Hepatocyte (in vitro differentiated cells): ENCODE measurements around the gene TPPP.

Experiments used
- EZH2 ChIP-seq: fragments of 200-600 bp; sonication (generic); IDR thresholded peaks from 2 replicates; pipeline ENCODE4 v1.6.1; 2016; ENCODE audit warnings: antibody characterized with exemption, mild to moderate bottlenecking, borderline replicate concordance
- EZH2phosphoT487 ChIP-seq: fragments of 200-600 bp; sonication (generic); IDR thresholded peaks from one replicate; pipeline ENCODE4 v1.6.1; 2018; ENCODE audit warnings: antibody characterized with exemption, mild to moderate bottlenecking, low read depth, moderate library complexity; ENCODE audit not compliant: unreplicated experiment, severe bottlenecking
- TF ChIP-seq, protein P1 (sequence below): fragments of 200-600 bp; sonication (generic); IDR thresholded peaks from 2 replicates; pipeline ENCODE4 v1.5.1; 2016; ENCODE audit warnings: antibody characterized with exemption, mild to moderate bottlenecking; ENCODE audit not compliant: poor library complexity

DNA sequence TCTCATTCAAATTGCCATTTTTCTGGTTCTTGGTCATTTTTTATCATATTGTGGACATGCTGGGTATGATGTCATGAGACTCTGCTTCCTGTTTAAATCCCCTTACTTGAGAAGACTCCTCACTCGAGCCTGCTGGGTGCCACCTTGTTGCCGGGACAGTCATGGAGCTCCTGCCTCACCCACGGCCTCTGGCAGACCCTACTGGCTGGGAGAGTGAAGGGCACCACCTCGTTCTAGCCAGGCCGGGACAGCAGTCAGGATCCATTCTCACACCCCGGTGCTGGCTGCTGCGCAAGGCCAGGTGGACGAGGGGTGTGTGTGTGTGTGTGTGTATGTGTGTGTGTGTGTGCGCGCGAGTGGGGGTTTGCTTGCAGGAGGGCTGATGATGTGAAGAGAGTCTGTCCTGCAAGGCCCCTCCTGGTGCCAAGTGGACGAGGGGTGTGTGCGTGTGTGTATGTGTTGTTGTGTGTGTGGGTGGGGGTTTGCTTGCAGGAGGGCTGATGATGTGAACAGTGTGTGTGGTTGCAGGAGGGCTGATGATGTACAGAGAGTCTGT, 76.6 kb downstream of the TPPP start:
- TF ChIP-seq, protein P1, sequence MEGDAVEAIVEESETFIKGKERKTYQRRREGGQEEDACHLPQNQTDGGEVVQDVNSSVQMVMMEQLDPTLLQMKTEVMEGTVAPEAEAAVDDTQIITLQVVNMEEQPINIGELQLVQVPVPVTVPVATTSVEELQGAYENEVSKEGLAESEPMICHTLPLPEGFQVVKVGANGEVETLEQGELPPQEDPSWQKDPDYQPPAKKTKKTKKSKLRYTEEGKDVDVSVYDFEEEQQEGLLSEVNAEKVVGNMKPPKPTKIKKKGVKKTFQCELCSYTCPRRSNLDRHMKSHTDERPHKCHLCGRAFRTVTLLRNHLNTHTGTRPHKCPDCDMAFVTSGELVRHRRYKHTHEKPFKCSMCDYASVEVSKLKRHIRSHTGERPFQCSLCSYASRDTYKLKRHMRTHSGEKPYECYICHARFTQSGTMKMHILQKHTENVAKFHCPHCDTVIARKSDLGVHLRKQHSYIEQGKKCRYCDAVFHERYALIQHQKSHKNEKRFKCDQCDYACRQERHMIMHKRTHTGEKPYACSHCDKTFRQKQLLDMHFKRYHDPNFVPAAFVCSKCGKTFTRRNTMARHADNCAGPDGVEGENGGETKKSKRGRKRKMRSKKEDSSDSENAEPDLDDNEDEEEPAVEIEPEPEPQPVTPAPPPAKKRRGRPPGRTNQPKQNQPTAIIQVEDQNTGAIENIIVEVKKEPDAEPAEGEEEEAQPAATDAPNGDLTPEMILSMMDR, result no peak
- TF ChIP-seq EZH2, result no peak
- TF ChIP-seq EZH2phosphoT487, result no peak
